RWPE1 (cell line): ENCODE results near the gene UNC13A.

Experiments used
- CTCF ChIA-PET: fragments of 350-600 bp; sonication (Branson Sonifier 250); formaldehyde crosslinking; extraction: SDS; loops from one replicate; lab custom pipeline; 2021; lab: Yijun Ruan, JAX
- POLR2A ChIA-PET: fragments of 400-600 bp; formaldehyde crosslinking; extraction: SDS; loops from one replicate; lab custom pipeline; 2020; ENCODE audit warnings: antibody characterized with exemption; ENCODE audit not compliant: low non-redundant PET; lab: Yijun Ruan, JAX
- DNase-seq: peaks from one replicate; pipeline ENCODE4 v3.0.0; 2012; ENCODE audit warnings: low spot score
- H3K27ac ChIP-seq: fragments of 450-650 bp; 2 replicates; pipeline ENCODE4 v1.5.1; 2017
- TF ChIP-seq, protein P1 (sequence below): fragments of 450-650 bp; conservative IDR thresholded peaks from 2 replicates; pipeline ENCODE4 v1.5.1; 2017; ENCODE audit warnings: low read depth, mild to moderate bottlenecking

UNC13A gene

DNA sequence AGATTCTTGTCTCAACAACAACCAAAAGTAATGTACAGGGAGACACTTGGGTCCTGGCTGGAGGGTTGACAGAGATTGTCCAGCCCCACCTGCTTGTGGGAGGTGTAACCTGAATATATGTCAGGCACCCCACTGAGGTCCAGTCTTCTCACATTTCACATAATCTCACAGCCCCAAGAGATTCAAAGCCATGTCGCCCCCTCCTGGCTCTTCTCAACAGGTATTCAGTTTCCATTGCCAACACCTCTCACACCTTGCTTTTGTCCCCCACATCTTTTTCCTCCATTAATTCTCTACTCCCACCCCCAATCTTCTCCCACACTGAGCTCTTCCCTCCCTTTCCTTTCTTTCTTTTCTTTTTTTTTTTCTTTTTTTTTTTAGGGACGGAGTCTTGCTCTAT is 11.2 kb downstream of the UNC13A start:
- no peak overlapping the region for H3K27ac ChIP-seq
- POLR2A ChIA-PET: no interaction called here
- TF ChIP-seq, protein P1, sequence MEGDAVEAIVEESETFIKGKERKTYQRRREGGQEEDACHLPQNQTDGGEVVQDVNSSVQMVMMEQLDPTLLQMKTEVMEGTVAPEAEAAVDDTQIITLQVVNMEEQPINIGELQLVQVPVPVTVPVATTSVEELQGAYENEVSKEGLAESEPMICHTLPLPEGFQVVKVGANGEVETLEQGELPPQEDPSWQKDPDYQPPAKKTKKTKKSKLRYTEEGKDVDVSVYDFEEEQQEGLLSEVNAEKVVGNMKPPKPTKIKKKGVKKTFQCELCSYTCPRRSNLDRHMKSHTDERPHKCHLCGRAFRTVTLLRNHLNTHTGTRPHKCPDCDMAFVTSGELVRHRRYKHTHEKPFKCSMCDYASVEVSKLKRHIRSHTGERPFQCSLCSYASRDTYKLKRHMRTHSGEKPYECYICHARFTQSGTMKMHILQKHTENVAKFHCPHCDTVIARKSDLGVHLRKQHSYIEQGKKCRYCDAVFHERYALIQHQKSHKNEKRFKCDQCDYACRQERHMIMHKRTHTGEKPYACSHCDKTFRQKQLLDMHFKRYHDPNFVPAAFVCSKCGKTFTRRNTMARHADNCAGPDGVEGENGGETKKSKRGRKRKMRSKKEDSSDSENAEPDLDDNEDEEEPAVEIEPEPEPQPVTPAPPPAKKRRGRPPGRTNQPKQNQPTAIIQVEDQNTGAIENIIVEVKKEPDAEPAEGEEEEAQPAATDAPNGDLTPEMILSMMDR: no peak
- CTCF ChIA-PET: interaction anchor here (0.6 to 1.2 kb wide), 4 partner anchors 14 to 163 kb away, joined by 4 to 9 read pairs (median 4); no protein-coding TSS in a partner anchor
- no peak for DNase-seq

DNA sequence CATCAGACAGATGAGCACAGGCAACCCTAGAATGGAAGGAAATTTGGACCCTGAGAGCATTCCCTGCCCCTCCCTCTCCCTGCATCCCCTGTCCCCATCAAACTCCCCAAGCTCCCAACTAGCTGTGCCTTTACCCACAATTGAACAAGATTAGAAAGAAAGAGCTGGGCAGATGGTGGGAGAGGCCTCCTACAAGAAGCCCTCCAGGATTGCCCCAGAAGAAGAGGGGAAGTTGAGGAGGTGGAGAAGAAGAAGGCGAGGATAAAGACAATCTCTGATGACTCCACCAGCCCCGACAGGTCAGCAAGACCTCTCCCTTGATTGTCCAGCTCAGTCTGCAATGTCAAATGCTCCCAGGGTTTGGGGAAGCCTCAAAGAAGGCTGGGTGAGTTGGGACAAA is 11.9 kb downstream of the UNC13A start:
- ChIA-PET CTCF (interaction anchor here (1.2 kb wide), 1 partner anchor 15 kb away, joined by 4 read pairs; no protein-coding TSS in a partner anchor), POLR2A (no interaction called here)
- TF ChIP-seq, protein P1: no peak
- DNase-seq: no peak
- no peak overlapping the region for H3K27ac ChIP-seq

DNA sequence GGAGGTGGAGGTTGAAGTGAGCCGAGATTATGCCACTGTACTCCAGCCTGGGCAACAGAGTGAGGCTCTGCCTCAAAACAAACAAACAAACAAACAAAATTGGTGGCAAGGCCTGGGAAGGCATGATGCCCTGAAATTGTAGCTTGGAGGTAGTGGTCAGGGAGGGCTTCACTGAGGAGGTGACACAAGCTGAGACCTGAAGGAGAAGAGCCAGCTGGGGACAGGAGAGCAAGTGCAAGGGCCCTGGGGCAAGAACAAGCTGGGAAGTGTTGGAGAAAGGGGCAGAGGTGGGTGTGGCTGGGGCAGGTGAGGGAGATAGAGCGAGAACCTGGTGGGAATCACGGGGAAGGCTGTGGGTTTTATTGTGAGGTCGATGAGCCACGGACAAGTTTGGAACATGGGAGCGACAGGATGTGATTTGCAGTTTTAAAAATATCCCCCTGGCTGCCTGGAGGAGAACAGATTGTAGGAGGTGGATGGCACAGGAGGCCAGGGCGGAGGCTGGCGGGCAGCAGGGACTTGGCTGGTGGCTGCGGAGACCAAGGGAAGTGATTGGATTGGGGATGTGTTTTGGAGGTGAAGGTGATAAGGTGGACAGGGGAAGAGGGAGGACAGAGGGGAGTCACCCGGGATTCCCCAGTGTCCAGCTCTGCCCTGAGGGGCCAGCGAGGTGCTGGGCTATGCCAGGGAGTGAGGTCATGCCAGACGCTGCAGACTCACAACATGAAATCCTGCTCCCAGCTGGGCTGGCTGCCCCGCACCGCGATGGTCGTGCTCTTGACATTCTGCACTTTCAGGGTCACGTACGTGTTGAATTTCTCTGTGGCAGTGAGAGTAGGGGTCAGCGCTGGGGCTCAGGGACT is 14.0 kb downstream of the UNC13A start:
- CTCF ChIA-PET: no interaction called here
- H3K27ac ChIP-seq: no peak overlapping the region
- no peak for DNase-seq
- TF ChIP-seq, protein P1: no peak
- POLR2A ChIA-PET: no interaction called here

DNA sequence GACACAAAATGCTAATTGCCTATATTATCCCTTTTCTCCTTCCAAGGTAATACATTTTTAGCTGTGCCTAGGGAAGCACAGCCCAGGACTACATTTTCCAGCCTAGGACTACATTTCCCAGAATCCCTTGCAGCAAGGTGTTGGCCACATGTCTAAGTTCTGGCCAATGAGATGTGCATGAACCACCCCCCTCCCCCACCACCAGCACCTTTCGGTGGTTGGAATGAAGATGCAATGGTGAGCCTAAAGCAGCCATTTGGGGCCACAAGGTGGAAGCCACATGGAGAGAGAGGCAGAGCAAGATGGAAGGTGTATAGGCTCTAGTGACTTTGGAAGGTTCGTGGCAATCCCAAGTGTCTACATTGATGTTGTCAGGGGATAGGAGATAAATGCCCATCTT is 16.2 kb downstream of the UNC13A start:
- CTCF ChIA-PET: no interaction called here

DNA sequence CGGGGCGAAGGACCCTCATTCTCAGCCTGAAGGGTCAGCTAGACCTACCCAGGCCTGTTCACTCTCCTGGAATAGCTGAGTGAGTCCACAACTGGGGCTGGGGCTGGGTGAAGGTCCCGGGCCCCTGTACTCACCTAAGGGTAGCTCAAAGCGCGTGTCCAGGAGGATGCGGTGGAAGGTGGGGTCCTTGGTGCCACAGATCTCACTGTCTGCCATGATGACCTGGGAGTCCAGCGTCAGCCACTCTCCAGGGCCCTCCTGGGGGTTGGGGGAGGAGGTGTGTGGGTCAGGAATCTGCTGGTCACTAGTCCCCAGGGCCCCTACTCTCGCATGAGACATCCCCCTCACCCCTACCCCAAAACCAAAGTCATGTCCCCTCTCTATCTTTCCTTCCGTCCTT is 18.7 kb downstream of the UNC13A start:
- ChIA-PET POLR2A (no interaction called here), CTCF (no interaction called here)

More for the DNA sequence above, 16.2 kb downstream of the UNC13A start:
- peak; percentile 68 for DNase-seq
- H3K27ac ChIP-seq: no peak overlapping the region
- TF ChIP-seq, protein P1: no peak
- POLR2A ChIA-PET: no interaction called here

DNA sequence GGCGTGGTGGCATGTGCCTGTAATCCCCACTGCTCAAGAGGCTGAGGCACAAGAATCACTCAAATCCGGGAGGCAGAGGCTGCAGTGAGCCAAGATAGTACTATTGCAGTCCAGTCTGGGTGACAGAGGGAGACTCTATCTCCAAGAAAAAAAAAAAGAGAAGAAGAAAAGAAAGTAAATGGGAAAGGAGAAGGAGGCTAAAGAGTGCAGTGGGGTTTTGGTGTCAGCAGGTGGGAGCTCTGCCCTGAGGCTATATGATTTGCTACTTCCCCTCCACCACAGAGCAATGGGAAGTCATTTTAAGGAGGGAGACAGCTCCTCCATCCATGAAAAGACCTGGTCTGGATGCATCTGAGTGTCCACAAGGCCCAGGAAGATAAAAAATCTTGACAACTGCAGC is 23.1 kb downstream of the UNC13A start:
- CTCF ChIA-PET: no interaction called here

More for the DNA sequence above, 18.7 kb downstream of the UNC13A start:
- no peak for DNase-seq
- TF ChIP-seq, protein P1: no peak
- H3K27ac ChIP-seq: no peak overlapping the region

More for the DNA sequence above, 23.1 kb downstream of the UNC13A start:
- POLR2A ChIA-PET: no interaction called here
- no peak overlapping the region for H3K27ac ChIP-seq
- TF ChIP-seq, protein P1: no peak
- no peak for DNase-seq
